DMS153 treated with DMSO at 0.1 percent for 48 hours (cell line): ENCODE data around the gene PAIP2.
"Not testable (repeated sequence)": the region's sequence is repeated elsewhere in the genome, so short reads cannot be mapped to it uniquely, and the experiment has no call there.

Experiments
- DNase-seq: peaks from one replicate; lab custom pipeline; 2025; ENCODE audit not compliant: unreplicated experiment; lab: John Stamatoyannopoulos, UW

The PAIP2 gene

GRCh38 chr5:139341689-139342422, at the start of gene PAIP2:
Gene PAIP2, plus strand, starts transcription at chr5:139341854. Its CDS starts 21,931 bp downstream, at chr5:139363785.
- DNase-seq, result peak; percentile 61

GRCh38 chr5:139293202-139293506, 48.5 kb upstream of the PAIP2 start:
- DNase-seq, result no peak

- peak; percentile 34 for DNase-seq
These were observed 47.9 kb upstream of the PAIP2 start, which contains the start of gene MATR3 for GRCh38 chr5:139293507-139294373. Gene MATR3, plus strand, starts transcription at chr5:139293740. Its CDS starts 13,676 bp downstream, at chr5:139307416.

- peak; percentile 17 for DNase-seq
These were observed 47.1 kb upstream of the PAIP2 start for GRCh38 chr5:139294374-139295165.

- DNase-seq, result no peak
These were observed 46.2 kb upstream of the PAIP2 start for GRCh38 chr5:139295346-139296057.

- DNase-seq, result no peak
These were observed 45.5 kb upstream of the PAIP2 start for GRCh38 chr5:139296198-139296597.

GRCh38 chr5:139296862-139297326, 44.8 kb upstream of the PAIP2 start:
- DNase-seq, result no peak

- DNase-seq, result no peak
These were observed 44.1 kb upstream of the PAIP2 start for GRCh38 chr5:139297439-139298133.

GRCh38 chr5:139298242-139298641, 43.4 kb upstream of the PAIP2 start:
- no peak for DNase-seq

GRCh38 chr5:139299486-139299885, 42.2 kb upstream of the PAIP2 start:
- no peak for DNase-seq

- DNase-seq, result no peak
These were observed 39.7 kb upstream of the PAIP2 start for GRCh38 chr5:139301808-139302499.

GRCh38 chr5:139304391-139305324, 37.0 kb upstream of the PAIP2 start:
- no peak for DNase-seq

- DNase-seq, result no peak
These were observed 35.5 kb upstream of the PAIP2 start for GRCh38 chr5:139306197-139306596.

GRCh38 chr5:139306628-139307379, 34.9 kb upstream of the PAIP2 start:
- DNase-seq, result no peak

- no peak for DNase-seq
These were observed 32.9 kb upstream of the PAIP2 start for GRCh38 chr5:139308797-139309196.

- DNase-seq, result not testable (repeated sequence)
These were observed 30.9 kb upstream of the PAIP2 start for GRCh38 chr5:139310715-139311186.

GRCh38 chr5:139312075-139312474, 29.6 kb upstream of the PAIP2 start:
- DNase-seq, result no peak
